H1 (cell line): ENCODE data around the gene MPC1. TPM values are rescaled to one million over a fixed set of nuclear protein-coding genes. Genes with fewer than 3 reads are reported as not detected.

Source experiments
- polyA plus RNA-seq, 7 experiments: library from polyadenylated mRNA; depleted of rRNA in 3 of 7; stranded (reverse) in 5 of 7; unstranded in 2 of 7; fragments of >200 nt in 5 of 7; fragments of 200-250 nt in 2 of 7; gene quantifications; 1 replicate in 5 of 7; 2 replicates in 1 of 7; 4 replicates in 1 of 7; pipeline versions ENCODE4 v1.2.1 to v1.2.3, GENCODE V29; 2011 to 2013; ENCODE audit warnings: missing spikeins in 2 of 7, mixed read lengths in 2 of 7
- total RNA-seq: library from RNA; stranded (reverse); fragmentation: NEBNext Ultra II Directional; extraction: Animal tissue kit (Norgen Biotek cat#: 25700); gene quantifications from 2 replicates; pipeline ENCODE4 v1.2.1, GENCODE V29; 2021

The MPC1 gene
- total and polyA plus RNA-seq, 2 of the 8 experiments (the other 6 are each of a cell fraction or from before 2014, with no cell fraction given): 10.2 to 12.6 TPM

Other genes starting within 250 kb of the MPC1 start
- gene TBXT, start 215.1 kb downstream of the MPC1 start, total RNA-seq: 0.24 and 0.25 TPM in 2 replicates
- 0.18 and 0.52 TPM in 2 replicates for gene TBXT, start 215.1 kb downstream of the MPC1 start, polyA plus RNA-seq (2011; rRNA removed)
- gene PRR18, start 74.5 kb downstream of the MPC1 start, total RNA-seq: 0.19 and 0.23 TPM in 2 replicates
- 0.08 and 0.16 TPM in 2 replicates for gene PRR18, start 74.5 kb downstream of the MPC1 start, polyA plus RNA-seq (2011; rRNA removed)
- gene SFT2D1, start 40.4 kb downstream of the MPC1 start, total RNA-seq: 50.6 and 52.3 TPM in 2 replicates
- 67.8 and 76.1 TPM in 2 replicates for gene SFT2D1, start 40.4 kb downstream of the MPC1 start, polyA plus RNA-seq (2011; rRNA removed)
- 0.34 and 0.97 TPM in 2 replicates for gene RAMACL, start 203.7 kb upstream of the MPC1 start, total RNA-seq
- 0.23 TPM in 1 of 2 replicates, not detected in the other for gene RAMACL, start 203.7 kb upstream of the MPC1 start, polyA plus RNA-seq (2011; rRNA removed)
- 24.4 and 25.7 TPM in 2 replicates for gene RPS6KA2, start 244.3 kb upstream of the MPC1 start, total RNA-seq
- gene RPS6KA2, start 244.3 kb upstream of the MPC1 start, polyA plus RNA-seq (2011; rRNA removed): 8.8 and 13.8 TPM in 2 replicates